Smooth muscle cell (in vitro differentiated cells): ENCODE results near the gene C8G. TPM values are rescaled to one million over a fixed set of nuclear protein-coding genes. Genes with fewer than 3 reads are reported as not detected.

Experiments used
- DNase-seq: peaks from one replicate; lab custom pipeline; 2025; ENCODE audit not compliant: unreplicated experiment; lab: John Stamatoyannopoulos, UW
- H2AFZ ChIP-seq: fragments of 200-600 bp; sonication (generic); 2 replicates; pipeline ENCODE4 v1.6.0; 2016; ENCODE audit warnings: antibody characterized with exemption, low read depth, mild to moderate bottlenecking
- H3F3A ChIP-seq: fragments of 200-600 bp; sonication (generic); 2 replicates; pipeline ENCODE4 v1.6.0; 2017; ENCODE audit warnings: antibody characterized with exemption, low read depth
- H3K27ac ChIP-seq: fragments of 200-600 bp; sonication (generic); 2 replicates; pipeline ENCODE4 v1.5.1; 2016; ENCODE audit warnings: low read depth, mild to moderate bottlenecking
- H3K27me3 ChIP-seq: fragments of 200-600 bp; sonication (generic); 2 replicates; pipeline ENCODE4 v1.6.1; 2016; ENCODE audit warnings: low read depth, mild to moderate bottlenecking
- H3K36me3 ChIP-seq: fragments of 200-600 bp; sonication (generic); 2 replicates; pipeline ENCODE4 v1.5.1; 2016; ENCODE audit warnings: low read depth
- H3K4me1 ChIP-seq: fragments of 200-600 bp; sonication (generic); 2 replicates; pipeline ENCODE4 v1.5.1; 2016; ENCODE audit warnings: low read depth
- H3K4me2 ChIP-seq: fragments of 200-600 bp; sonication (generic); 2 replicates; pipeline ENCODE4 v1.6.0; 2016; ENCODE audit warnings: mild to moderate bottlenecking
- H3K4me3 ChIP-seq: fragments of 200-600 bp; sonication (generic); 2 replicates; pipeline ENCODE4 v1.5.1; 2016; ENCODE audit warnings: mild to moderate bottlenecking
- H3K79me2 ChIP-seq: fragments of 200-600 bp; sonication (generic); 2 replicates; pipeline ENCODE4 v1.6.0; 2016; ENCODE audit warnings: low read depth, mild to moderate bottlenecking
- H3K9ac ChIP-seq: fragments of 200-600 bp; sonication (generic); 2 replicates; pipeline ENCODE4 v1.6.0; 2016; ENCODE audit warnings: low read depth
- H3K9me3 ChIP-seq: fragments of 200-600 bp; sonication (generic); replicated peaks from 2 replicates; pipeline ENCODE4 v1.5.1; 2016; ENCODE audit warnings: low read depth
- H4K20me1 ChIP-seq: fragments of 200-600 bp; sonication (generic); 2 replicates; pipeline ENCODE4 v1.6.0; 2016; ENCODE audit warnings: low read depth
- WGBS: methylation state at CpG from one replicate; pipeline ENCODE4 v1.1.7; 2016; ENCODE audit warnings: low lambda C conversion rate; 5-methylcytosine and 5-hydroxymethylcytosine counted together
- polyA plus RNA-seq: library from polyadenylated mRNA; unstranded; fragments of >200 nt; fragmentation: Nextera tagmentation; extraction: Ambion mirVana; gene quantifications from 2 replicates; pipeline ENCODE4 v1.2.1, GENCODE V29; 2016
- total RNA-seq: library from RNA; depleted of rRNA; stranded (reverse); fragments of >200 nt; gene quantifications from 2 replicates; pipeline ENCODE4 v1.2.3, GENCODE V29; 2014
- TF ChIP-seq, protein P1 (sequence below): fragments of 200-600 bp; sonication (generic); IDR thresholded peaks from 2 replicates; pipeline ENCODE4 v1.5.1; 2017; ENCODE audit warnings: borderline replicate concordance, mild to moderate bottlenecking, antibody characterized with exemption; ENCODE audit not compliant: insufficient read depth, poor library complexity, severe bottlenecking

C8G gene
- total and polyA plus RNA-seq, 2 experiments from 2014 or later, result 1.4 TPM; not detected in 1

DNA sequence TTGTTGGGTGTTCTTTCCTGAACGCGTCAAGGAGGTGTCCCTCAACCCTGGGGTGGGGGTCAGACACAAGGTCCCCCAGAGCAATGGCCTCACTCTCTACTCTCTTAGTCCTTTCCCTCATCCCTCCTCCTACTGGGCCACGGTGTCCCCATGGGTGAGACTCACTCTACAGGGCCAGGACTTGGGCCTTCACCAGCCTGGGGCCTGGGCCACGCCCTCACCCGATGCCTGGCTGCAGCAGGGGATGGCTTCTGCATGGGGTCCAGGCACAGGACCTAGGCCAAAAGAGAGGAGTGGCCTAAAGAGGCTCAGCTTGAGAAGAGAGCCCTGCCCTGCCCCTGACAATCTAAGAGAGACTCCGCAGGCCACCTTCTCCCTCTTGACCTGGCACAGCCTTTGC lies 12.9 kb downstream of the C8G start:
- 94% methylated on average over 6 of the region's 6 CpGs for WGBS

DNA sequence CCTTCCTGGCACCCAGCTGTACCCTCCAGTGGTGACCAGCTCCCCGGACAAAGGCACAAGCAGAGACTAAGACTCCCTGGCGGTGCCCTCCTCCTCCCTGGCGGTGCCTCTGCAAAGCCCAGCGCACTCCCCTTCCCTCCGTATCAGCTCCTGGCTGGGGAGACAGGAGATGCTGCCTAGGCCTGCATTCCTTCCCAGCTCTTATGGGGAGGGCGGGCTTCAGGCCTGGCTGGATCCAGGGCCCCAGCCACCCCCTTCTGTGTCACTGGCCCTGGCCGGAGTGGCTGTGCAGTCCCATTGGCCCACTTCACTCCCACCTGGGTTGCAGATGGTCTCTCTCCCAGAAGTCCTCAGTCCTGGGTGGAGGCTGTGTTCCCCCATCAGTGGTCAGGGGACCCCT lies 13.4 kb downstream of the C8G start:
- no peaks in the 10 kb centered on the region for H3K4me1 ChIP-seq
- H4K20me1 ChIP-seq, result no peaks in the 10 kb centered on the region
- H3K36me3 ChIP-seq, result no peaks in the 10 kb centered on the region
- H3K27ac ChIP-seq, result no peak overlapping the region
- no peak overlapping the region for H3K4me3 ChIP-seq
- H3K9me3 ChIP-seq, result no peaks in the 10 kb centered on the region
- no peak for DNase-seq
- no peak overlapping the region for H3K4me2 ChIP-seq
- no peak overlapping the region for H3K9ac ChIP-seq
- H3K79me2 ChIP-seq, result no peaks in the 10 kb centered on the region
- no peaks in the 10 kb centered on the region for H3K27me3 ChIP-seq
- 96% methylated on average over 6 of the region's 7 CpGs for WGBS
- TF ChIP-seq, protein P1, sequence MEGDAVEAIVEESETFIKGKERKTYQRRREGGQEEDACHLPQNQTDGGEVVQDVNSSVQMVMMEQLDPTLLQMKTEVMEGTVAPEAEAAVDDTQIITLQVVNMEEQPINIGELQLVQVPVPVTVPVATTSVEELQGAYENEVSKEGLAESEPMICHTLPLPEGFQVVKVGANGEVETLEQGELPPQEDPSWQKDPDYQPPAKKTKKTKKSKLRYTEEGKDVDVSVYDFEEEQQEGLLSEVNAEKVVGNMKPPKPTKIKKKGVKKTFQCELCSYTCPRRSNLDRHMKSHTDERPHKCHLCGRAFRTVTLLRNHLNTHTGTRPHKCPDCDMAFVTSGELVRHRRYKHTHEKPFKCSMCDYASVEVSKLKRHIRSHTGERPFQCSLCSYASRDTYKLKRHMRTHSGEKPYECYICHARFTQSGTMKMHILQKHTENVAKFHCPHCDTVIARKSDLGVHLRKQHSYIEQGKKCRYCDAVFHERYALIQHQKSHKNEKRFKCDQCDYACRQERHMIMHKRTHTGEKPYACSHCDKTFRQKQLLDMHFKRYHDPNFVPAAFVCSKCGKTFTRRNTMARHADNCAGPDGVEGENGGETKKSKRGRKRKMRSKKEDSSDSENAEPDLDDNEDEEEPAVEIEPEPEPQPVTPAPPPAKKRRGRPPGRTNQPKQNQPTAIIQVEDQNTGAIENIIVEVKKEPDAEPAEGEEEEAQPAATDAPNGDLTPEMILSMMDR, result no peak
- no peak overlapping the region for H2AFZ ChIP-seq
- H3F3A ChIP-seq, result no peaks in the 10 kb centered on the region

More for the DNA sequence above, 12.9 kb downstream of the C8G start:
- no peak for DNase-seq
- no peaks in the 10 kb centered on the region for H3K79me2 ChIP-seq
- no peaks in the 10 kb centered on the region for H3F3A ChIP-seq
- no peak overlapping the region for H3K4me3 ChIP-seq
- H3K4me1 ChIP-seq, result no peaks in the 10 kb centered on the region
- H3K4me2 ChIP-seq, result no peak overlapping the region
- no peaks in the 10 kb centered on the region for H3K9me3 ChIP-seq
- no peaks in the 10 kb centered on the region for H3K36me3 ChIP-seq
- H2AFZ ChIP-seq, result no peak overlapping the region
- TF ChIP-seq, protein P1, result no peak
- H3K27me3 ChIP-seq, result no peaks in the 10 kb centered on the region
- H3K9ac ChIP-seq, result no peak overlapping the region
- H4K20me1 ChIP-seq, result no peaks in the 10 kb centered on the region
- H3K27ac ChIP-seq, result no peak overlapping the region

DNA sequence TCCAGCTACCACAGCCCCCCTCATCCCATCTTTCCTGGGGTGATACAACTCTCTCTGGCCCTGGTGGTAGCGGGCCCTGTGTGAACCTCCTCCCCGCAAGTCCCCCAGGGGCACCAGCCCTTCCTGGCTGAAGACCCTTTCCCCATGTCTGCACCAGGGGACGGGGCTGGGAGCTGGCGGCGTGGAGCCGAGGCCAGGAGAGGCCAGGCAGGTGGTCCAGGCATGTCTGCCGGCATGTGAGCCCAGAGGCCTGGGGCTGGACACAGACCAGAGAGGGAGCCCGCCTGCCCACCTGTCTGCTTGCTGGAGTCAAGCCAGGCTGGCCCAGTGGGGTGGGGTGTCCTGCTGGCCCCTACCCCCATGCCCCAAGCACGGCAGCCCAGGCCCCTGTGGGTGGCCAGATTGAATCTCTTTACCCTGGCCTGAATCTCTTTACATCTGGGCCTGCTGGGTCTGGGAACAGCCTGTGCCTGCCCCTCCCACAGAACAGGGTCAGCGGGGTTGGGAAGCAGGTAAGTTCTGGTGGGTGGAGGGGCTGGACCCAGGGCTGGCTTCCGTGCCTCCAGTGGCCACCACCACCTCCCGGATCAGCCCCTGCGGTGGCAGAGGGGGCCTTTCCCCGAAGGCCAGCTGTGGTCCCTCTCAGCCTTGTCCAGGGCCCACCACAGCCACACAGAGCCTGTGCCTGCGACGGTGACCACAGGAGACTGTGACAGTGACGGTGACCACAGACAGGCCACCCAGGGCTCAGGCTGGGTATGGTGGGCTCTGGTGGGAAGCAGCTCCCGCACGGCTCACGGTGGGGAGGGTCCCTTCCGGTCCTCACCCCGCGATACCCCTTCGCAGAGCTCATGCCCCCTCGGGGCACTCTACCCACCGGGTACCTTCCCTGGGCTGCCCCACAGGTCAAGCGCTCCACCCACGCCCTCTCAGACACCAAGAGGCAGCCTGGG lies 14.1 kb downstream of the C8G start:
- H3K9ac ChIP-seq, result no peak overlapping the region
- no peaks in the 10 kb centered on the region for H3F3A ChIP-seq
- H4K20me1 ChIP-seq, result no peaks in the 10 kb centered on the region
- H3K4me3 ChIP-seq, result no peak overlapping the region
- H3K27ac ChIP-seq, result no peak overlapping the region
- TF ChIP-seq, protein P1, result no peak
- no peaks in the 10 kb centered on the region for H3K9me3 ChIP-seq
- H3K79me2 ChIP-seq, result no peaks in the 10 kb centered on the region
- no peaks in the 10 kb centered on the region for H3K36me3 ChIP-seq
- no peaks in the 10 kb centered on the region for H3K4me1 ChIP-seq
- H3K27me3 ChIP-seq, result no peaks in the 10 kb centered on the region
- 88% methylated on average over 28 of the region's 28 CpGs for WGBS
- H2AFZ ChIP-seq, result no peak overlapping the region
- no peak for DNase-seq
- no peak overlapping the region for H3K4me2 ChIP-seq
